Frontal cortex (tissue), 4 donors: ENCODE data around the gene MTG1. TPM values are rescaled to one million over a fixed set of nuclear protein-coding genes. Genes with fewer than 3 reads are reported as not detected.

Source experiments
- DNase-seq, 2 donors: peaks; one replicate each; pipeline ENCODE4 v3.0.0; 2012; ENCODE audit warnings: low spot score in 2 of 2
- FAIRE-seq: peaks from 2 replicates; lab custom pipeline; 2012; peaks lifted over from hg19 to GRCh38; lab: Jason Lieb, UNC
- total RNA-seq: library from RNA; depleted of rRNA; stranded (reverse); fragments of >200 nt; gene quantifications from one replicate; pipeline ENCODE4 v1.2.3, GENCODE V29; 2014
- donor health status: control.
- donor health status: control.
- donor health status: control.

The MTG1 gene
- total RNA-seq, 1 donor from 2014 or later: 21.2 TPM

- FAIRE-seq: no peak
Observed at GRCh38 chr10:133442967-133443924, 49.3 kb downstream of the MTG1 start.

GRCh38 chr10:133444342-133445267 is 50.6 kb downstream of the MTG1 start:
- DNase-seq (no peak), FAIRE-seq (no peak)

More at GRCh38 chr10:133442967-133443924, 49.3 kb downstream of the MTG1 start:
- no peak for DNase-seq

- FAIRE-seq (no peak), DNase-seq (no peak)
Observed at GRCh38 chr10:133445268-133445732, 51.3 kb downstream of the MTG1 start.

DNA sequence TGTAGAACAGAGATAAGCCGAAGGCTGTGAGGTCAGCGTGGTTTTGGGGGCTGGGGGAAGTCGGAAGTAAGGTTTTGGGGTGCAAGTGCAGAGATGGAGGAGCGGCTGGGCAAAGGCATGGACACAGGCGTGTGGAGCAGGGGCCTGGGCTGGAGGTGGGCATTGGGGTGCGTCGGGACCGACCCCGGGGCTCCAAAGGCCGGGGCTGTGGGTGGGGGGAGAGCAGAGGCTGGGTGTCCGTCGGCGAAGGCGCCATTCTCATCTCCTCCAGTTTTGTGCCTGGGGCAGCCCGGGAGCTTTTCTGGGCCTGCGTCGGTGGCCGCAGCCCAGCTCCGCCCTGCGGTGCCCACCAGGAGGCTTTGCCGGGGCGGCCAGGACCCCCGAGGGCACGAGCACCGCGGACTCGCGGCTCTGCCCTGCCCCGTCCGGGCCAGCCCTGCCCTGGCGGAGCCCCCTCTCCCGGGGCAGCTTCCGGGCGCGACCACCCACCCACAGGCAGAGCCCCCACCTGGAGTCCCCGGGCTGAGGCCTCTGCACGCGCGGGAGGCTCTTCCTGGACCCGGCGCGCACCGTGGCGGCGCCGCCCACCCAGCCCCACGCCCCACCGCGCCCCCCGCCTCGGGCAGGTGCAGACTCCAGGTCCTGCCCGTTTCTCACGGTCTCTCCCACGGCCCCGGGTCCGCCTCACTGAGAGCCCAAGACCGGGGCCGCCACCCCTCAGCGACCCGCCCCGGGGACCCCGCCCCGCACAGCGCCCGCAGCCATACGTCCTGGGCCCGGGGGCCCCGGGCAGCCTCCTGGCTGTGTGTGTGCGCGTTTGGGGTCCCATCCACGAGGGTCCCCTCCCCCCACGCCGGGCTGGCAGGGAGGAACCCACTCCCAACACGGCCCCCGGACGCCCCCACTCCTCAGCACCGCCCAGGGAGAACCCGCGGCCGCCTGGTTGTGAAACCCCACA is 52.1 kb downstream of the MTG1 start:
- FAIRE-seq (no peak), DNase-seq (no peak)

- no peak for DNase-seq
- FAIRE-seq: no peak
Observed at GRCh38 chr10:133446979-133447378, 53.0 kb downstream of the MTG1 start.

DNA sequence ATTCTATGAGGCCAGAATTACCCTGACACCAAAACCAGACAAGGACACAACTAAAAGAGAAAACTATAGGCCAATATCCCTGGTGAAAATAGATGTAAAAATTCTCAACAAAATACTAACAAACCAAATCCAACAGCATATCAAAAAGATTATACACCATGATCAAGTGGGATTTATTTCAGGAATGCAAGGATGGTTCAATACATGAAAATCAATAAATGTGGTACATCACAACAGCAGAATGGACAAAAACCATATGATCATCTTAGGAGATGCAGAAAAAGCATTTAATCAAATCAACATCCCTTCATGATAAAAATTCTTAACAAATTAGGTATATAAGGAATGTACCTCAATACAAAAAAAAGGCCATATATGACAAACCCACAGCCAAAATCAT is 54.2 kb downstream of the MTG1 start:
- FAIRE-seq (no peak), DNase-seq (no peak)

DNA sequence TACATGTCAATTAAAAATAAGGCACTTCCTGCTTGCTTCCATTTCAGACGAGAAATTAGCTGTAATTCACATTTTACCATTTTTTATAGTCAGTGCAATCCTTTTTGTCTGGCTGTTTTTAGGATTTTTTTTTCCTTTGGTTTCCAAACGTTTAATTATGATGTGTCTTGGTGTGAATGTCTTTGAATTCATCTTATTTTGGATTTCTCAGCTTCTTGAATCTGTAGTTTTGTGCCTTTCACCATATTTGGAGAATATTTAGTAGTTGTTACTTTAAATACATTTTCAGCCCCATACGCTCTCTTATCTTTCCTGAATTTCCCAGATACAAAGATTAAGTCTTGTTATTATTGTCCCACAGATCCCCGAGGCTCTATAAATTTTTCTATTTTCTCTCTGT is 57.4 kb downstream of the MTG1 start:
- FAIRE-seq (no peak), DNase-seq (no peak)

GRCh38 chr10:133452453-133452852 is 58.5 kb downstream of the MTG1 start:
- FAIRE-seq (no peak), DNase-seq (no peak)

DNA sequence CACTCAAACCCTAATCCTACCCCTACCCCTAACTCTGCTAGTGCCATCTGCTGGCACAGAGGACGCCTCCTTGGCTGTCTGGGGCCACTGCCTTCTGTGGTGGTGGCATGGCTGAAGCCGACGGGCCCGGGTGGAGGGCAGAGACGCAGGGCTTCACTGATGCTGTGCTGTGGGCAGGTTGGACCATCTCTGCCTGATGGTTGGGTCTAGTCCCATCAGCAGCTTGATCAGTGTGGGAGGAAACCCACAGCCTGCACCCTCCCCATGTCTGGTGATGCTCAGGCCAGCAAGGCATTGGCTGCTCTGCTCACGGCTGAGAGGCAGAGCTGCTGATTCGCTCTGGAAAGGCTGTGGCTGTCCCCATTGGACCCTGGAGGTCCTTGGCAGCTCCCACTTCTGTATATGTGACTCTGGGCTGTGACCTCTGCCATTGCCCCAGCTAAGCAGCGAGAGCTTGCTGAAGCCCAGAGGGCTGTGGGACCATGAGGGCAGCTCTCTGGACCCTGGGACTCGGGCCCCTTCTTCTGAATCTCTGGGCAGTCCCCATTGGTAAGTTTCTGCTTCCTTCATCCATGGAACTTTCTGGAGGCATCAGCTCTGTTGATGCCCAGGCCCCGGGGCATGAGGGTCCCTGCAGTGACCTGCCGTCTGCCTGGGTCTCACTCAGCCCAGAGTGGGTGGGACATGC is 59.7 kb downstream of the MTG1 start, which contains the start of gene SCART1:
TSS of gene SCART1 (plus strand) at position 430 of the 688 bp plus-strand sequence. CDS start at position 483, 53 bp downstream.
- DNase-seq: no peak
- FAIRE-seq: no peak

- DNase-seq (no peak), FAIRE-seq (no peak)
Observed at GRCh38 chr10:133454204-133454893, 60.4 kb downstream of the MTG1 start.

DNA sequence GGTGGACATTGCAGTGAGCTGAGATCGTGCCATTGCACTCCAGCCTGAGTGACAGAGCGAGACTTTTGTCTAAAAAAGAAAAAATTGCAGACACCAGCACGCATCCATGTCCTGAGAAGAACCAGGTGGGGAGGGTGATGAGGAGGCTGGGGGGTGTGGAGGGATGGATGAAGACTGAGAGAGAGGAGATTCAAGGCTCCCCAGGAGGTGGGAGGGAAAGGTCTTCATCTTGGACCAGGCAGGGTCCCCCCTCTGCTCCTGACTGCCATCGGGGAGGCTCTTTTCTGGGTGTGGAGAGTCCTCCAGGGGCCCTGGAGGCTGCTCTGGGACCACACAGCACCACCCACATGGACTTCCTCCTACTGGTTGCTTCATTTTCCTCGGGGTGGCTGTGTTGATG is 61.2 kb downstream of the MTG1 start:
- no peak for DNase-seq
- FAIRE-seq: no peak

DNA sequence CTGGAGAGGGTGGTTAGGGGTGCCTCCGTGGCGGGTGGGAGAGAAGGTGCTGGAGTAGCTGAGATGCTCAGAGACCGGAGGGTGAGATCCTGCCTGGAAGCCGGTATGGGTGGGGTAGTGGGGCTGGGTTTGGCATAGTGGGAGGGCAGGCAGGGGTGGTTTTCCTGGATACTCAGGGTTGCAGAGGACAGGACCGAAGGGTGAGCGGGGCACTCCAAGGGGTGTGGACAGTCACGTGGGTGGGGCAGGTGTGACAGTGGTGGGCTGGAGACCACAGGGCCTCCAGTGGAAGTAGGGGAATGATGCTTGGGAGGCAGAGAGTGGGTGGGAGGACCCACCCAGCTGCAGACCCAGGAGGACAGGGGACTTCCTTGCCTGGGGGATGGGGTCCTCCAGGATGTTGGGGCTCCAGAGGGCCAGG is 61.7 kb downstream of the MTG1 start:
- DNase-seq: no peak
- FAIRE-seq: no peak

GRCh38 chr10:133456041-133456951 is 62.3 kb downstream of the MTG1 start:
- DNase-seq (no peak), FAIRE-seq (no peak)

DNA sequence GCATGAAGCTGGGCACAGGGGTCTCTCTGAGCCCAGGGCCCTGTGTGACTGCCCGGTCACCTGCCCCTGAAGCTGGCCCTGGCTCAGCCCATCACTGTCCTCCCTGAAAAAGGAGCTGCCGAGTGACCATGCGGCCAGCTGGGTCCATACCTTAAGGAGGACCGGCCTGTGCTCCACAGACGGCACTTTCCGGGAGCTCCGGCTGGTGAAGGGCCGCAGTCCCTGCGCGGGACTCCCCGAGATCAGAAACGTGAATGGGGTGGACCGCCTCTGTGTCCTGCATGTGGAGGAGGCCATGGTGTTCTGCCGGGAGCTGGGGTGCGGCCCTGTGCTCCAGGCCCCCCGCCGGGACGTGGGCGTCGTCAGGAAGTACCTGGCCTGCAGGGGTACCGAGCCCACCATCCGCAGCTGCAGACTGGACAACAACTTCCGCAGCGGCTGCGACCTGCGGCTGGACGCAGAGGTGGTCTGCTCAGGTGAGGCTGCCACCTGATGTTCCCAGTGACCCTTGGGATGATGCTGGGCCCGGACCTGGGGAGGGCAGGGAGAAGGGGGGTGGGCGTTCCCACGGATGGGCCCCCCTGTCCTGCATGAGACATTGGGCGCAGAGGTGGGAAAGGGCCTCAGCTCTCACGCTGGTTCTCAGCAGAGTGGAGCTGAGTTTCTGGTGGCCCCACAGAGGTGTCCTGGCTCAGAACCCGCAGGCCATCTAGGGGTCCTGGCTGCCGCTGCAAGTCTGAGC is 63.3 kb downstream of the MTG1 start:
- DNase-seq: no peak

DNA sequence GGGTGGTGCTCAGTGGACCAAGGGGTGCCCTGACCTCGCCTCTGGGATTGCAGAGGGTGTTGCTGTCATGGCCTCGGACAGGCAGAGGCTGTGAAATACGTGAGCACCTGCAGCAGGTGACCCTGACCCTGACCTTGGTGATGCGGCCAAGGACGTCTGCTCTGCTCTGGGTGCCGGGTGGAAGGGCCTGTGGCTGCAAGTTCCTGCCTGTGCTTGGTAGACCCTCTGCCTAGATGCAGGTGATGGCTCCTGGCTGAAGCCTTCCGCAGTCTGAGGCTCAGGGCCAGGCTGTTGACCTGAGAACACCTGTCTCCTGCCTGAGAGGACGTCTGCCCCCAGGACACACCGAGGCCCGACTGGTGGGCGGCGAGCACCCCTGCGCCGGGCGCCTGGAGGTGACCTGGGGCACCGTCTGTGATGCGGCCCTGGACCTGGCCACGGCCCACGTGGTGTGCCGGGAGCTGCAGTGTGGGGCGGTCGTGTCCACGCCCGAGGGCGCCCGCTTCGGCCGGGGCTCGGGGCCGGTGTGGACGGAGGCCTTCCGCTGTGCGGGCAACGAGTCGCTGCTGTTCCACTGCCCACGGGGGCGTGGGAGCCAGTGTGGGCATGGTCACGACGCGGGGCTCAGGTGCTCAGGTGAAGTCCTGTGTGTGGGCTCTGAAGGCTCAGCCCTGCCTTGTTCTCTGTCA is 64.2 kb downstream of the MTG1 start:
- no peak for FAIRE-seq
- no peak for DNase-seq

More for the DNA sequence above, 63.3 kb downstream of the MTG1 start:
- no peak for FAIRE-seq
